ENCODE data around the gene TBC1D22A. TPM values are rescaled to one million over a fixed set of nuclear protein-coding genes. Genes with fewer than 3 reads are reported as not detected.

The TBC1D22A gene
- total RNA-seq, 2 experiments from 2014 or later, result 22.3 to 43.9 TPM

DNA sequence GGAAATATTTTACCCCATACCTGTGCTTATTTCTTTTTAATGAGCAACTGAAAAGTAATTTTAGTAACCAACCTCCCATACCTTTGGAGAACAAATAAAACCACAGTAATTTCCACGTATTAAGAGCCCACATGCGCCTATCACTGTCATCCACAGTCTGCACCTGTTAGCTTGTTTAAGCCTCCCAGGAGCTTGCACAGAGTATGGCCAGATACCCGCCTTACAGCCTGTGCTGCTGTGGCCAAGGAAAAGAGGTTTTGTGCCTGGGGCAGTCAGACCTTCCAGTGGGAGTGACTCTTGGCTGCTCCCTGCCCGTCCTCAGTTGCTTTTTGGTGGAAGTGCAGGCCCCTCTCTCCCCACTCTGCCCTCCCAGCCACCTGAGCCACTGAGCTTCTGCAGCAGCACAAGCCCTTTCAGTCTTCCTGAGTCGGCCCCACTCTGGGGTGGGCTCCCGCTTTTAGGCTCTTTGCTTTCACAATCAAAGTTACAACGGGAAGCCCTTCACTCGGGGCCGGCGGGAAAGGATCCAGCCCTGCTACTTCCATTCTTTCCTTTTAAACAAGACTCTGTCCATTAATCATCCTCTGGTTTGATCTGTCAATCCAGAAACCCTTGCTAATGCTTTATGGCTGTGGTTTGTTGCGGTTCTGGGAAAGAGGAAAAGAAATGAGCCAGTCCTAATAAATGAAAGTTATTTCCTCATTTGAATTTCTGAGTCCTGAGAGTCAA is 308.8 kb downstream of the TBC1D22A start:
- no peak for TF ChIP-seq EZH2phosphoT487 (IDR thresholded peaks at IDR 0.05; ENCODE audit: borderline replicate concordance, low read depth, low read length)
- no peak for TF ChIP-seq CTCF (conservative IDR thresholded peaks at IDR 0.05; ENCODE audit: low read length)
- Histone ChIP-seq H3K36me3 (ENCODE audit: insufficient read depth, low read length) (peaks cover 8% of the 10 kb centered on the region; the same call in 1 of the 2 replicates), H3K9me2 (ENCODE audit: insufficient read depth, low read length) (no peaks in the 10 kb centered on the region), H3K4me1 (ENCODE audit: insufficient read depth, low read length, poor library complexity, severe bottlenecking) (peaks cover 10% of the 10 kb centered on the region), H3K9me3 (ENCODE audit: low read length) (no peaks in the 10 kb centered on the region), H4K20me1 (ENCODE audit: insufficient read depth, low read length) (no peaks in the 10 kb centered on the region), H3K4me3 (ENCODE audit: low read depth, low read length, poor library complexity, severe bottlenecking) (no peak overlapping the region), H3K27ac (ENCODE audit: low read depth, low read length, poor library complexity, severe bottlenecking) (no peak overlapping the region), H3K4me2 (ENCODE audit: low read length) (no peak overlapping the region), H2AFZ (ENCODE audit: low read length) (no peak overlapping the region), H3K79me2 (ENCODE audit: insufficient read depth, low read depth, low read length) (no peaks in the 10 kb centered on the region)
- POLR2A ChIA-PET, result no interaction called here
- CTCF ChIA-PET (ENCODE audit: unreplicated experiment), result no interaction called here
- BruUV-seq (replicated peaks), result no TSS peak
- intact Hi-C loops (cut with micrococcal nuclease; ENCODE audit: unreplicated experiment), result no loop called here
- DNase-seq (ENCODE audit: low spot score), result no peak

GRCh38 chr22:47071807-47072641 is 309.6 kb downstream of the TBC1D22A start:
- no peaks in the 10 kb centered on the region for H3K79me2 ChIP-seq (ENCODE audit: insufficient read depth, low read depth, low read length)
- H2AFZ ChIP-seq (ENCODE audit: low read length), result no peak overlapping the region
- H3K9me2 ChIP-seq (ENCODE audit: insufficient read depth, low read length), result no peaks in the 10 kb centered on the region
- no peak for TF ChIP-seq CTCF (conservative IDR thresholded peaks at IDR 0.05; ENCODE audit: low read length)
- no peak for TF ChIP-seq EZH2phosphoT487 (IDR thresholded peaks at IDR 0.05; ENCODE audit: borderline replicate concordance, low read depth, low read length)
- intact Hi-C loops (cut with micrococcal nuclease; ENCODE audit: unreplicated experiment), result no loop called here
- DNase-seq (ENCODE audit: low spot score), result no peak
- H3K4me1 ChIP-seq (ENCODE audit: insufficient read depth, low read length, poor library complexity, severe bottlenecking), result peaks cover 10% of the 10 kb centered on the region
- H3K4me2 ChIP-seq (ENCODE audit: low read length), result no peak overlapping the region
- no peaks in the 10 kb centered on the region for H3K9me3 ChIP-seq (ENCODE audit: low read length)
- H3K36me3 ChIP-seq (ENCODE audit: insufficient read depth, low read length), result peaks cover 8% of the 10 kb centered on the region; the same call in 1 of the 2 replicates
- ChIA-PET POLR2A (no interaction called here), CTCF (ENCODE audit: unreplicated experiment) (no interaction called here)
- H3K27ac ChIP-seq (ENCODE audit: low read depth, low read length, poor library complexity, severe bottlenecking), result no peak overlapping the region
- BruUV-seq (replicated peaks), result no TSS peak
- no peaks in the 10 kb centered on the region for H4K20me1 ChIP-seq (ENCODE audit: insufficient read depth, low read length)
- H3K4me3 ChIP-seq (ENCODE audit: low read depth, low read length, poor library complexity, severe bottlenecking), result no peak overlapping the region

DNA sequence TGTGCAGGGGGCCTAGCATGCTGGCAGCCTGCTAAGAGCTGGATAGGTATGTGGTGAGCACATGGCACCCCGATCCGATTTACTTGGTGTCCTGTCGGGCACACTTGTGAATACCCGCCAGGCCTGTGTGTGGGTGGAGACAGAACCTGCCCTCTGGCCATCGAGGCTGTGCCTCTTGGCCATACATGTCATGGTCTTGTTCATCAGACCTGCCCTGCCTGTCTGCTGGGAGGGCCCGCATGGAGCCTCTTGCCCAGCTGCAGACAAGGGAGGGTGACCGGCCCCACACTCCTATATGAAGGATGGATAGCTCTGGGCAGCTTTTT is 310.2 kb downstream of the TBC1D22A start:
- intact Hi-C loops (cut with micrococcal nuclease; ENCODE audit: unreplicated experiment), result no loop called here
- no peak for TF ChIP-seq EZH2phosphoT487 (IDR thresholded peaks at IDR 0.05; ENCODE audit: borderline replicate concordance, low read depth, low read length)
- no peak for TF ChIP-seq CTCF (conservative IDR thresholded peaks at IDR 0.05; ENCODE audit: low read length)
- BruUV-seq (replicated peaks), result no TSS peak
- peaks cover 8% of the 10 kb centered on the region; the same call in 1 of the 2 replicates for H3K36me3 ChIP-seq (ENCODE audit: insufficient read depth, low read length)
- H3K79me2 ChIP-seq (ENCODE audit: insufficient read depth, low read depth, low read length), result no peaks in the 10 kb centered on the region
- no peak for DNase-seq (ENCODE audit: low spot score)
- ChIA-PET POLR2A (no interaction called here), CTCF (ENCODE audit: unreplicated experiment) (no interaction called here)
- H3K9me2 ChIP-seq (ENCODE audit: insufficient read depth, low read length), result no peaks in the 10 kb centered on the region
- no peaks in the 10 kb centered on the region for H4K20me1 ChIP-seq (ENCODE audit: insufficient read depth, low read length)
- no peak overlapping the region for H3K4me3 ChIP-seq (ENCODE audit: low read depth, low read length, poor library complexity, severe bottlenecking)
- H3K4me2 ChIP-seq (ENCODE audit: low read length), result no peak overlapping the region
- no peaks in the 10 kb centered on the region for H3K9me3 ChIP-seq (ENCODE audit: low read length)
- peaks cover 10% of the 10 kb centered on the region for H3K4me1 ChIP-seq (ENCODE audit: insufficient read depth, low read length, poor library complexity, severe bottlenecking)
- no peak overlapping the region for H2AFZ ChIP-seq (ENCODE audit: low read length)
- H3K27ac ChIP-seq (ENCODE audit: low read depth, low read length, poor library complexity, severe bottlenecking), result no peak overlapping the region

Measured in OCI-LY7 (cell line).